GM19463 (cell line): ENCODE measurements around the gene SEZ6L2.

ENCODE experiments used
- ATAC-seq: cut with Tn5 transposase; IDR thresholded peaks from one replicate; pipeline ENCODE4 v1.9.1; 2021; ENCODE audit warnings: mild to moderate bottlenecking, moderate library complexity; ENCODE audit not compliant: unreplicated experiment

Gene SEZ6L2

DNA sequence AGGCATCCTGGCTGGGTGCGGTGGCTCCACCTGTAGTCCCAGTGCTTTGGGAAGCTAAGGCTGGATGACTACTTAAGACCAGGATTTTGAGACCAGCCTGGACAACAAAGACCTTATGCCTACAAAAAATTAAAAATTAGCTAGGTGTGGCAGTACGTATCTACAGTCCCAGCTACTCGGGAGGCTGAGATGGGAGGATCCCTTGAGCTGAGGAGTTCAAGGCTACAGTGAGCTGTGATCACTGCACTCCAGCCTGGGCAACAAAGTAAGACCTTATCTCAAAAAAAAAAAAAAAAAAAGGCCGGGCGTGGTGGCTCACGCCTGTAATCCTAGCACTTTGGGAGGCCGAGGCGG, 73.0 kb downstream of the SEZ6L2 start:
- no peak for ATAC-seq

DNA sequence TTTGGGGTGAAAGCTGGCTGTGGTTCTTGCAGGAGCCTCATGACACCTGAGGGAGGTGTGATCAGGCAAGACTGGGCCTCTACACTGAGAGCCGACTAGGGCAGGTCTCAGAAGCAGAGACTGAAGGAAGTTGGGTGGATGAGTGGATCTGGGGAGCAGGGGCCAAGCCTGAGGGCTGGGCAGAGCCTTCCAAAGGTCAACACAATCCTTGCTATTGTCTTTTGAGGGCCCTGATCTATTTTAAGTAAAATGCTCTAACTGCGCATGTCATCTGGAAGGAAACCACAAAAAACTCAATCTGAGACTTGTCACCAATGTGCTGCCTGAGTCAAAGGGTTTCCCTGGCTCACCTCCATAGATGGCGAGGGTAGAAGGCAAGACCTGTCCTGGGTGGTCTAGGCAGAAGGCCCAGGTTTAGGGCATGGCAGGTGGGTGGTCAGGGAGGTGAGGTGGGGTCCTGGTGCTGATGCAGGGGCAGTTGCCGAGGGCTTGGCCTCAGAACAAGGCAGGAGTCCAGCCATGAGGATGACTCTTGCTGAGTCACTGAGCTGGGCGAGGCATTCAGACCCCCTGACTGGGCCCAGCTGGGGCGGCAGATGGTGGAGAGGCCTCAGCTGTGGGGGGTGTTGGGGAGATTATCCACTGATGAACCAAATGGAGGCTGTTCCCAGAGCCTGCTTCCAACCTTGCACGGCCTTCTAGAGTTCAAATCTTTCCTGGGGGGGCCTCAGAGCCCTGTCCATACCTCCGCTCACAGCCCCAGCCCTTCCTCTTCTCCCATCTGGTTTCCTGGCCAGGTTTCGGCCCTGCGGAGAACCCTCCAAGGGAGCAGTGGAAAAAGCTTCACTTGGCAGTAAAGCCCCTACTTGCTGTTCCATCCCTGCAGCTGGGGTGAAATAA, 74.0 kb downstream of the SEZ6L2 start:
- no peak for ATAC-seq

DNA sequence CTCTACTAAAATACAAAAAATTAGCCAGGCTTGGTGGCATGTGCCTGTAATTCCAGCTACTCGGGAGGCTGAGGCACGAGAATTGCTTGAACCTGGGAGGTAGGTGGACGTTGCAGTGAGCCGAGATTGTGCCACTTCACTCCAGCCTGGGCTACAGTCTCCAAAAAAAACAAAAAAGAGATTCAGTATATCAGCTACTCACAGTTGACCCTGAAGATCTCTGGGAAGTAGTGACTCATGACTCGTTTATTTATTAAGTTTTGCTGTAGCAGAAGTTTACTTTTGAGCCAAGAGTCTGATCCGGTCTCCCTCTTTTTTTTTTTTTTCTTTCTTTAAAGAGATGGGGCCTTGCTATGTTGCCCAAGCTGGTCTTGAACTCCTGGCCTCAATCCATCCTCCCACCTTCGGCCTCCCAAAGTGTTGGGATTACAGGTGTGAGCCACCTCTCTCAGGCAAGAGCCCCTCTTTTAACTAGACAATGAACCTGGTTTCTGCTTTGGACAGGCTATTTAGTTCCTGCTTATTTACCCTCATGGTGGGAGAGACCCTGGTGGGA, 74.7 kb downstream of the SEZ6L2 start:
- ATAC-seq: no peak

DNA sequence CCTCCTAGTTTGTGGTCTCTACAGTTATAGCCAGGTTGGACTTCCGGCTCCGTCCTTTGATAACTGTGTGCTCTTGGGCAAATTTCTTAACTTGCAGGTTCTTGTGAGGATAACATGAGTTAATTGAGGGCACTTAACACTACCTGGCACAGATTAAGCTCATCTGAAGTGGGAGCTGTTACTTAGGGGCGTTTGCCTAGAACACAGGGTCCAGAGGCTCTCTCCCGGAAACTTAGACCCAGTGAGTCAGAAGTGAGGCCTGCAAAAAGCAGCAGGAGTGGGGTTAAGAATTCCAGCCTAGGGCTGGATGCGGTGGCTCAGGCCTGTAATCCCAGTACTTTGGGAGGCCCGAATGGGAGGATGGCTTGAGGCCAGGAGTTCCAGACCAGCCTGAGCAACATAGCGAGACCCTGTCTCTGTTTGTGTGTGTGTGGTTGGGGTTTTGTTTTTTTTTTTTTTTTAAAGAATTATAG, 77.7 kb downstream of the SEZ6L2 start:
- no peak for ATAC-seq
